Stimulated activated CD4-positive, alpha-beta T cell treated with anti-CD3 and anti-CD28 coated beads, Interleukin-4, amount 100 ng/mL, for 24 hours (primary cell): ENCODE results near the gene USP25.

Experiments
- DNase-seq: peaks from one replicate; pipeline ENCODE4 v3.0.0-alpha.2; 2020

The USP25 gene

GRCh38 chr21:15768045-15768601 is 38.3 kb downstream of the USP25 start:
- DNase-seq: no peak

GRCh38 chr21:15768853-15769252 is 39.1 kb downstream of the USP25 start:
- DNase-seq: no peak

DNA sequence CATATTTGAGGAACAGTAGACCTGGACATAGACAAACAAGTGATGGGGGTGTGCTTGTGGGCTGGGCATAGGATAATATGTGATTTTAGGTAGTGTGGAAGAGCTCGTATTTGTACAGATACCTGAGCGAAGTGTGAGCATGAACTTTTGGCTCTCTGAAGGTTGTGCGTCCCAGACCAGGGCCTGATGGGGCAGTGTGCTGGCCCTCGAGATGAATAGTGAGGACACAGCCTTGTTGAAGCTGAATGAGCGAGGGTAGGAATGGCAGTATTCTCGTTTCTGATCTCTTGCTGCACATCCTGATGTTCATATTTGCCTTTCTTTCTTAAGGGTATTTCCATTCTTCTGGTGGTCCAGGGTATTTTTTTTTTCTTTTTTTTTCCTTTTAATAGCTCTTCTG is 41.5 kb downstream of the USP25 start:
- DNase-seq: no peak

GRCh38 chr21:15772654-15773053 is 42.9 kb downstream of the USP25 start:
- no peak for DNase-seq

DNA sequence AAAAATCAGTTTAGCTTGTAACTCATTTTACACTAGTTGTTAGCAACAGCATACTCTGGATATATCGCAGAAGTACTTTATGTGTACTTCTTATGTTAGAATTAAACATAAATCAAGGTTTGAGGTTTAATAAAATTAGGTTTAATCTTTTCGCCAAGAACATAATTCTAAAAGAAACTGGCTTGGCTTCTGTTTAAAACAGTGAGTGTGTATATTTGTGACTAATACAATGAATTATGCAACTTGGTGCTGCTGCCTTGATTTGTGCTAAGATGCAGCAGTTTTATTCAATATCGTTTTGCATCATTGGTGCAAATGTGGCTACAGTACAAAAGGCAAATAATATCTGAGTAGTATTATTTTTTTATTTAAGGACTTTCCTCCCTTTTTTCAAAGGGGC is 44.8 kb downstream of the USP25 start:
- no peak for DNase-seq

DNA sequence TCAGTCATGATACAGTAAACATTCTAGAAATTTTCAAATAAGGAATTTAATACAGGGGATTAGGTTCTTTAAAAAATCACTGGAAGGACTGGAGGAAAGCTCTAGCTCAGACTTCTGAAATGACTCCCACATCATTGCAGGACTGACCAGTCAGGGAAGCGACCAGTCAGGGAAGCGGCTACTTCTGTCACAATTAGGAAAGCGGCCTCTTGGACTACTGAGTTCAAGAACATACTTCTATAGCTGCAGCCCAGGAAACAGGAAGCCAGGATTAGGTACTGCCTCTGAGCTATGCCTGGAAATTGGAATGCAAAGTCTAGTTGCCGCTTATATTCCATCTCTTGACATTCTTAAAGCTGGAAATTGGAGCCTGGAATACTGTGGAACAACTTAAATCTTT is 45.5 kb downstream of the USP25 start:
- DNase-seq: no peak

DNA sequence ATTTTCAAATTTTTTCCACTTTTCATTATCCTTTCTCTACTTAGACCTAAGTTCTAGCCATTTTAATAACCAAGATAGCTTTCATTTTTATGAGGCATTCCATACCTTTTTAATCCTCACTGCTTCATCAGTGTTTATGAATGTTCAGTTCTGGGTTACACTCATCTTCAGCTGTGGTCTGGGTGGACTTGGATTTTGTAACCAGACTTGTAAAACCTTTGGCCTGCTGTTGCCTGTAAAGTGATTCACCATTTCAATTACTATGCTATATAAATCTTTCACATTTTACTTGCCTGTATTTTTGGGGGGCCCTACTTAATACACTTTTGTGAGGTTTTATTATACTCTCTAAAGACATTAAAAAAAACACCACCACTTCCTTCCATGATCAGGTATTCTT is 46.2 kb downstream of the USP25 start:
- DNase-seq: no peak

DNA sequence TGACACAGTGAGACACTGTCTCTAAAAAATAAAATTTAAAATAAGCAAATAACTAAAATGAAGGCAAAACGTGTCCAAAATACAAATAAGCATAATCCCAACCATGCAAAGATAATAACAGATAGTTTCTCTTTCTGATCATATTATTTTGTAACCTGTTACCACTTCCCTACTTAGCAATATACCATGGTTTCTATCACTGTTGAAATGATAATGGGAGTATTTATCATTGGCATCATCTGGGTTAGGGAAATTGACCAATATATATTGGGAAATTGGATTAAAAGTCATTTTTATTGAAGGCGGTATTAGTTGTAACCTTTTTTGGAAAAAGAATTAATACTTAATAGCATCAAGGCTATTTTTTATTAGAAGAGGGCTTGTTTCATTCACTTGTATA is 47.0 kb downstream of the USP25 start:
- DNase-seq: no peak

GRCh38 chr21:15781986-15782385 is 52.2 kb downstream of the USP25 start:
- DNase-seq: no peak

GRCh38 chr21:15788847-15789523 is 59.2 kb downstream of the USP25 start:
- DNase-seq: no peak

- DNase-seq: no peak
These were observed 63.3 kb downstream of the USP25 start for GRCh38 chr21:15793109-15793508.

DNA sequence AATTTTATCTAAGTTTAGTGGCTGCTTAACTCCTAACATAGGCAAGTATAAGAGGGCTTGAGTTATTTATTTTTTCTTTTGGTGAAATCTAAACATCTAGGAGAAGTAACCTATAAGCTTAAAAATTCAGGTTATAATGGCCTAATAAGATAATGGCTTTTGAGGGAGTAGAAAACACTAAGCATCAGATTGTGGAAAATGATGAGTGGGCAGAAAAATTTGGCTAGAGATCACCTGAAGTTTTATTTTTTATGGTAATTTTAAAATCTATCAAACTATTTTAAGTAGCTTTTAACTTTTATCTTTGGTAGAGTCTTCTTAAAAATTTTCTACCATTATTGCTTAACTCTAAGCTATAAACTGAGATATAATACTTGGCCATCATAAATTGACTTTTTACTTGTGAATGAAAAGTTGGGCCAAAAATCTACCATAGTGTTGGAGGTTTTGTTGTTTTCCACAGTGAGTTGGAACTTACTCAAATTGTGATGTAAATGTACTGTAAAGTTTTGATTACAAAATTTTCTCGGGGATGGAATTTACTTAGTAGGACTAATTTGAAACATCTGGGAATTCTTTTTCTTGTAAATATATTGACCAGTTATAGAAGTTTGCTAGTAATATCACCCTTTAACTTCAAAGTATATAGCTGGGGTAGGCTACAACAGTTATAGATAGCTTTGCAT is 63.9 kb downstream of the USP25 start:
- DNase-seq: no peak

DNA sequence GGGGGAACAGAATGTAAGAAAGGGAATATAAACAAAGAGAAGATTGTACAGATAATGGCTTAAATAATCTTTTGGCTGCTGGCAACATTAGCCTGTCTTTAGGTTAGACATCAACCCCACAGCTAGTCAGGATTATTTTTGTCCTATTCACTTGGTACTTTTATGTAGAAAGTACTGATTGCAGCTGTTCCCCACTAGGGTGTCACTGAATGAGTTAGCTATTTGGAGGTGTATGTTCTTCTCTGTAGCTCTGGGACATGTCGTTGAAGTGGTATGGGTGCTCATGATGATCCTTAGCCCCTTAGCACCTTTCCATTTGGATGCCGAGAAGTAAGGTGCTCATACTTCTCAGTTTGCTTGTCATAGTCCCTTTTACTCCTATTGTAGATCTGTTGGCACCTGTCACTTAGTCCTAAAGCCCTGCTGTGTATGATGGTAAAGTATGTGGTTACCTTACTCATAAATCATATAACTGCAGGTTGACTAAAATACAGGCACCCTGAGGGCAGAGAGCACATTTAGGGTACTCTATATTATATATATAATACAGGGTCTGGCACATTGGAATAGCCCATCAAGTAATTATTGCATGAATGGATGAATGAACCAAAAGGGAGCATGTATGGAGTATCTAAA is 64.6 kb downstream of the USP25 start:
- no peak for DNase-seq

DNA sequence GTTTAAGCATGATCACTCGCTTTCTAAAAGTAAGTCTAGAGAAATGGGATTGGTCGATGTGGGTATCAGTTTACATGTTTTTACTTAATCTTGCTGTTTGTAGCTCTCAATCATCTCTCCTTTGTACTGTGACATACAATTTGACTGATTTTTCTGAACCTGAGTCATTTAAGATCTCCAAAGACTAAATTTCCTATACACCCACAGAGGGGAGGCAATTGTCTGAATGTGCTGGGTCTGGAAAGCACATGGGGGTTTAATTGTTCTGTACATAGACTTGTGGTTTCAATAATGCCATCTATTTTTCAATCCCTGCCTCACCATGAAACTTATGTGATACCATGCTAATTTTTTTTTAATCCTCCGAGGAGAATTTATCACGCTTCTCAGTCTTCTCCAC is 65.8 kb downstream of the USP25 start:
- no peak for DNase-seq

DNA sequence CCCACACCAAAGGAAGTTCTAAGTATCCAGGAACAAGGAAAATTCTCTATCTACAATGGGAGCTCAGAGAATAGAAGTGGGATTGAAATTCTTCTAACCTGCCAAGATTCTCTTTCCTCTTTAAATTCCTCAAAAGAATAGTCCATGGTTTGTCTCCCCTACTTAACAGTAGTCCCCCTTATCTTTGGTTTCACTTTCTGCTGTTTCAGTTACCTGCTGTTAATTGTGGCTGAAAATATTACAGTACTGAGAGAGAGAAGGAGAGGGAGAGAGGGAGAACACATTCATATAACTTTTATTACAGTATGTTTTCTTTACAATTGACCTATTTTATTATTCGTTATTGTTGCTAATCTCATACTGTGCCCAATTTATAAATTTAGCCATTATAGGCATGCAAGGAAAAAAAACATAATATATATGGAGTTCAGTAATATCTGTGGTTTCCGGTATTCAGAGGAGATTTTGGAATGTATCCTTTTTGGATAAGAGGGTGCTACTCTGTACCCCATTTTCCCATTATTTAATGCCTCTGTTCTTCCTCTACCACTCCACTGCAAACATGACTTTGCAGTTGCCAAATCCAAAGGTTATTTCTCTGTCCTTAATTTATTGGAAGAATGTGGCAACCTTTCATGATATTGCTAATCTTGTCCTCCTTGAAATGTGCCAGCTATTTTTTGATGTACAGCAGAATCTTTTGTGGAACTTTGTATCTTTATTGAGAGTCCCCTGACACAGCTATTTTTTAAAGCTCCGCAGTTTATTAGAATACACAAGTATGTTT is 68.0 kb downstream of the USP25 start:
- no peak for DNase-seq

GRCh38 chr21:15801352-15801863 is 71.6 kb downstream of the USP25 start:
- DNase-seq: no peak

DNA sequence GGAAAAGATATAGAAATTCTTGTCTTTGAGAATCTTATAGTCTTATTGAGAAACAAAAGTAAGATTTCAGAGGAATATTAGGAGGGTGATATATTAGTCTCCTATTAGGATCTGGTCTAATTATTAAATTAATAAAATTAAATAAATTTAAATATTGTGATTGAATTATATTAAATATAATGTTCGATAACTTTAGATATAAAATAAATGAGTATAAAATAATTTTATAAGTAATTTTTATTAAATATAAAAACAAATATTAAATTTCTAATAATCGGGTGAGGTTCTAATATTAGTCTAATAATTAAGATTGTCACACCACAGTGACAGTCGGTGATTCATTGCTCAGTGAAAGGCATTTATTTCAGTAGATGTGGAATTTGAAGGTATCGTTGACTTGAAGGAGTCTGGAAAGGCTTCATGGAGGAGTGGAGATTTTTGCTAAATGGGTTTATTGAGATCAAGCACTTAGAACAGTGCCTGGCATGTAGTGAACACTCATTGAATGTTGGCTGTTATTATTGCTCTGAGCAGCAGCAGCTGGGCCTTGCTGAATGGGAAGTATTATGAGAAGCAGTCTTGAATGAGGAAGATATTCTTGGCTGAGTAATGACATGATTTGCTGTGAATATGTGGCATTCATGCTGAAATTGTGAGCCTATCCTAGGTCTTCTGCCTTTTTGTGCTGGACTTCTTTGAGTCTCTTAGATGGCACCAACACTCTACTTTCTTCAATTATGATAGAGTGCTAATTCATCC is 74.6 kb downstream of the USP25 start:
- no peak for DNase-seq

- DNase-seq: no peak
These were observed 79.3 kb downstream of the USP25 start for GRCh38 chr21:15809065-15809464.

DNA sequence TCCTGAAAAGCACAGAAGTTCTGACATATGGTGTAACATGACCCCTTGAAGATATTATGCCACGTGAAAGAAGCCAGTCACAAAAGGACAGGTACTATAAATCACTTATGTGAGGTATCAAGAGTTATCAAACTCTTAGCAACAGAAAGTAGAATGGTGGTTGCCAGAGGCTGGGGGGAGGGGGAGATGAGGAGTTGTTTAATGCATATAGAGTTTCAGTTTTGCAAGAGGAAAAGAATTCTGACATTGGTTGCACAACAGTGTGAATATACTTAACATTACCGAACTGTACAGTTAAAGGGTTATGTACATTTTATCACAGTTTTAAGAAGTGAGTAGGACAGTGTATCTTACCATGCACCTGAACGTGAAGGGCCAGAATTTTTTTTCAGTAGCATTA is 80.0 kb downstream of the USP25 start:
- DNase-seq: no peak

GRCh38 chr21:15815285-15815684 is 85.5 kb downstream of the USP25 start:
- DNase-seq: no peak

- DNase-seq: no peak
These were observed 90.5 kb downstream of the USP25 start for GRCh38 chr21:15820327-15820726.

GRCh38 chr21:15820852-15821379 is 91.1 kb downstream of the USP25 start:
- no peak for DNase-seq
